A673 (cell line): Measurements from ENCODE around the gene HLA-B.

Experiments used
- EZH2 ChIP-seq: fragments of 200-600 bp; sonication (generic); IDR thresholded peaks from 2 replicates; pipeline ENCODE4 v1.6.1; 2017; ENCODE audit warnings: borderline replicate concordance, low read depth, mild to moderate bottlenecking, mixed read lengths, antibody characterized with exemption, low read length; ENCODE audit not compliant: poor library complexity, severe bottlenecking
- TF ChIP-seq, protein P1 (sequence below): fragments of 300-800, 200-600 bp; sonication (generic); conservative IDR thresholded peaks from 2 replicates; pipeline ENCODE4 v1.5.1; 2017; ENCODE audit warnings: low read depth, mild to moderate bottlenecking, antibody characterized with exemption, low read length, moderate library complexity, mixed read lengths

DNA sequence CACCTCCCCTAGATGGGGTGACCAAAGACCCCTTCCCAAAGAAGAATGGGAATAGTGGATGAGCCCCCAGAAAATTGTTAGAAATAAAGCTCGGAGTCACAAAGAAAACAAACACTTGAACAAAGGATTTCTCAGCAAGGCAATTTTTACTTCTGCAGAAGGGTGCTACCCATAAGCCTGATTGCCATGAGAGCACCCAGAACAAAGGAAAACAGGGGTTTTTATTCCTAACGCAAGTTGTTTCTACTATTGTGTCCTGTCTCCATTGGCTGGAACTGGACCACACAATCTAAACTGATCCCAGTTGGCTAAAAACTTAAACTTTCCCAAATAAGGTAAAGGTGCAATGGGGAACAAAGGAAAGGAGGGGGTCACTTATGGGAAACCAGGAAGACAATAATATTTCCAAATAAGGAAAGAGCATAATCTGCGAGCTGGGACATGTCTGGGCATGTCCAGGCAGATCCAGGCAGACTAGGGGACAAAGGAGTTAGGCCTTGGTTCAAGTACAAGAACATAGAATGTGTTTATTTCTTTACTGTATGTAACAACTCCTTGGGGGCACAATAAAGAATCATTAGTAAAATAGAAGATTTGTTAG, 20.0 kb downstream of the HLA-B start:
- TF ChIP-seq, protein P1, sequence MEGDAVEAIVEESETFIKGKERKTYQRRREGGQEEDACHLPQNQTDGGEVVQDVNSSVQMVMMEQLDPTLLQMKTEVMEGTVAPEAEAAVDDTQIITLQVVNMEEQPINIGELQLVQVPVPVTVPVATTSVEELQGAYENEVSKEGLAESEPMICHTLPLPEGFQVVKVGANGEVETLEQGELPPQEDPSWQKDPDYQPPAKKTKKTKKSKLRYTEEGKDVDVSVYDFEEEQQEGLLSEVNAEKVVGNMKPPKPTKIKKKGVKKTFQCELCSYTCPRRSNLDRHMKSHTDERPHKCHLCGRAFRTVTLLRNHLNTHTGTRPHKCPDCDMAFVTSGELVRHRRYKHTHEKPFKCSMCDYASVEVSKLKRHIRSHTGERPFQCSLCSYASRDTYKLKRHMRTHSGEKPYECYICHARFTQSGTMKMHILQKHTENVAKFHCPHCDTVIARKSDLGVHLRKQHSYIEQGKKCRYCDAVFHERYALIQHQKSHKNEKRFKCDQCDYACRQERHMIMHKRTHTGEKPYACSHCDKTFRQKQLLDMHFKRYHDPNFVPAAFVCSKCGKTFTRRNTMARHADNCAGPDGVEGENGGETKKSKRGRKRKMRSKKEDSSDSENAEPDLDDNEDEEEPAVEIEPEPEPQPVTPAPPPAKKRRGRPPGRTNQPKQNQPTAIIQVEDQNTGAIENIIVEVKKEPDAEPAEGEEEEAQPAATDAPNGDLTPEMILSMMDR: no peak
- no peak for TF ChIP-seq EZH2
